ENCODE measurements around the gene NKX3-2.

NKX3-2 gene

DNA sequence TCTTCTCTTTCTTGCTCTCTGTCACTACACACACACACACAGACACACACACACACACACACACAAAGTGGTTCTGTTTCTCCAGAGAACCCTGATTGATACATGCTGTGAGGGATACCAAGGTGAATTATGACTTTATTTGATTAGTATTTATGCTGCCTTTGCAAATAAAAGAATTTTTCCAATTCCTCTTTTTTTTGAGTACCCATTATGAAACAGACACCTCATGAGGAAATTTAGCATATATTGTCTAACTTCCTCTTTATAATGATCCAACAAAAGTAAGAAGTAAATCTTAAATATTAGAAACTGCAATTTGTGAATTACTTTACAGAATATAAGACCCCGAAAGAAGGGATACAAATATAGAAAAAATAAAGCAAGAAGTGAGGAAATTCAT is 45.8 kb downstream of the NKX3-2 start:
- no CpG with 5 or more reads among the region's 1 CpG for WGBS (ENCODE audit: extremely low coverage, insufficient coverage, insufficient read length)
- Histone ChIP-seq H3K4me3 (ENCODE audit: low read depth, low read length) (no peak overlapping the region), H3K27ac (ENCODE audit: low read depth, low read length) (no peak overlapping the region), H3K23ac (ENCODE audit: low read length) (no peak overlapping the region), H3K27me3 (ENCODE audit: insufficient read depth, low read length) (no peaks in the 10 kb centered on the region), H3K4ac (ENCODE audit: low read depth, low read length) (no peak overlapping the region), H2BK120ac (ENCODE audit: insufficient read depth, low read length, poor library complexity) (no peak overlapping the region), H3K14ac (ENCODE audit: low read length) (no peak overlapping the region), H4K12ac (ENCODE audit: low read depth, low read length) (no peak overlapping the region), H2BK12ac (ENCODE audit: low read length) (no peak overlapping the region), H4K8ac (ENCODE audit: low read depth, low read length) (no peak overlapping the region), H3K9me3 (ENCODE audit: insufficient read depth, low read depth, low read length) (no peaks in the 10 kb centered on the region), H4K91ac (ENCODE audit: low read depth, low read length) (no peak overlapping the region), H3K18ac (ENCODE audit: low read length) (no peak overlapping the region), H3K36me3 (ENCODE audit: control insufficient read depth in 1 of 2, insufficient read depth in 2 of 2, low read length in 2 of 2) (no peaks in the 10 kb centered on the region), H3K79me2 (ENCODE audit: control insufficient read depth, insufficient read depth, low read length, poor library complexity) (no peaks in the 10 kb centered on the region), H3K4me2 (ENCODE audit: low read length) (no peak overlapping the region), H2AK5ac (ENCODE audit: low read length) (no peak overlapping the region), H3K79me1 (ENCODE audit: low read length) (no peaks in the 10 kb centered on the region), H3K4me1 (ENCODE audit: control insufficient read depth in 1 of 2, insufficient read depth in 2 of 2, low read length in 2 of 2) (no peaks in the 10 kb centered on the region), H2AFZ (ENCODE audit: insufficient read depth, low read length, poor library complexity) (no peak overlapping the region), H2BK5ac (ENCODE audit: low read depth, low read length, poor library complexity) (no peak overlapping the region), H3K9ac (ENCODE audit: low read length) (no peak overlapping the region)
- no peak for DNase-seq

DNA sequence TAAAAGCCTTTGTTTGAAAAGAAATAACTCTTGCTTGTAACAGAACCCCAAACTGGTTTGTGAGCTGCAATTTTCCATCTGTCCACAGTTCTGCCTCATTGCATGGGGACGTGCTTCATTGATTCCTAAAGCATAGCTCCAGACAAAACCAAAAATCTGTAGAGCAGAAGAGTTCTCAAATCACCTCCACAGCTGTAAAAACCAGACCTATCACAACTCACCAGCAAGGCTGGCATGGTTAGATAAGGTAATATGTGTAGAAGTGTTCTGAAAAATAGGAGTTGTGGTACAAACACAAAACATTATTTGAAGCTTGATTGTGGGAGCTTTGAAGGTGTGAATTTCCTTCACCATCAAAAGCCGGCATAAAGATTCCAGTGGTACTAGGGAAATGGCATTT is 47.7 kb downstream of the NKX3-2 start:
- no peak overlapping the region for H4K8ac ChIP-seq (ENCODE audit: low read depth, low read length)

GRCh38 chr4:13495753-13496152 is 48.6 kb downstream of the NKX3-2 start:
- no peaks in the 10 kb centered on the region for H3K79me2 ChIP-seq (ENCODE audit: control insufficient read depth, insufficient read depth, low read length, poor library complexity)
- no peak overlapping the region for H3K23ac ChIP-seq (ENCODE audit: low read length)
- H3K9ac ChIP-seq (ENCODE audit: low read length) = no peak overlapping the region
- H3K27me3 ChIP-seq (ENCODE audit: insufficient read depth, low read length) = no peaks in the 10 kb centered on the region
- H2AFZ ChIP-seq (ENCODE audit: insufficient read depth, low read length, poor library complexity) = no peak overlapping the region
- H3K4ac ChIP-seq (ENCODE audit: low read depth, low read length) = no peak overlapping the region
- no peak overlapping the region for H3K27ac ChIP-seq (ENCODE audit: low read depth, low read length)
- H3K18ac ChIP-seq (ENCODE audit: low read length) = no peak overlapping the region
- H3K4me1 ChIP-seq (ENCODE audit: control insufficient read depth in 1 of 2, insufficient read depth in 2 of 2, low read length in 2 of 2) = no peaks in the 10 kb centered on the region
- no peak overlapping the region for H4K8ac ChIP-seq (ENCODE audit: low read depth, low read length)
- H2BK12ac ChIP-seq (ENCODE audit: low read length) = no peak overlapping the region
- no peaks in the 10 kb centered on the region for H3K36me3 ChIP-seq (ENCODE audit: control insufficient read depth in 1 of 2, insufficient read depth in 2 of 2, low read length in 2 of 2)
- no peak overlapping the region for H4K12ac ChIP-seq (ENCODE audit: low read depth, low read length)
- no peaks in the 10 kb centered on the region for H3K9me3 ChIP-seq (ENCODE audit: insufficient read depth, low read depth, low read length)
- H2BK120ac ChIP-seq (ENCODE audit: insufficient read depth, low read length, poor library complexity) = no peak overlapping the region
- no peak overlapping the region for H4K91ac ChIP-seq (ENCODE audit: low read depth, low read length)
- no CpG with 5 or more reads among the region's 1 CpG for WGBS (ENCODE audit: extremely low coverage, insufficient coverage, insufficient read length)
- no peak overlapping the region for H2BK5ac ChIP-seq (ENCODE audit: low read depth, low read length, poor library complexity)
- no peak overlapping the region for H3K4me2 ChIP-seq (ENCODE audit: low read length)
- H2AK5ac ChIP-seq (ENCODE audit: low read length) = no peak overlapping the region
- DNase-seq = no peak
- H3K4me3 ChIP-seq (ENCODE audit: low read depth, low read length) = no peak overlapping the region
- no peak overlapping the region for H3K14ac ChIP-seq (ENCODE audit: low read length)
- H3K79me1 ChIP-seq (ENCODE audit: low read length) = no peaks in the 10 kb centered on the region

More for the DNA sequence above, 47.7 kb downstream of the NKX3-2 start:
- Histone ChIP-seq H3K4me1 (ENCODE audit: control insufficient read depth in 1 of 2, insufficient read depth in 2 of 2, low read length in 2 of 2) (no peaks in the 10 kb centered on the region), H3K4me2 (ENCODE audit: low read length) (no peak overlapping the region), H2AK5ac (ENCODE audit: low read length) (no peak overlapping the region), H3K18ac (ENCODE audit: low read length) (no peak overlapping the region), H3K9ac (ENCODE audit: low read length) (no peak overlapping the region), H2BK12ac (ENCODE audit: low read length) (no peak overlapping the region), H4K12ac (ENCODE audit: low read depth, low read length) (no peak overlapping the region), H3K79me1 (ENCODE audit: low read length) (no peaks in the 10 kb centered on the region), H2BK5ac (ENCODE audit: low read depth, low read length, poor library complexity) (no peak overlapping the region), H3K4ac (ENCODE audit: low read depth, low read length) (no peak overlapping the region), H3K27ac (ENCODE audit: low read depth, low read length) (no peak overlapping the region), H3K36me3 (ENCODE audit: control insufficient read depth in 1 of 2, insufficient read depth in 2 of 2, low read length in 2 of 2) (no peaks in the 10 kb centered on the region), H3K14ac (ENCODE audit: low read length) (no peak overlapping the region), H3K9me3 (ENCODE audit: insufficient read depth, low read depth, low read length) (no peaks in the 10 kb centered on the region), H3K23ac (ENCODE audit: low read length) (no peak overlapping the region), H3K4me3 (ENCODE audit: low read depth, low read length) (no peak overlapping the region), H3K79me2 (ENCODE audit: control insufficient read depth, insufficient read depth, low read length, poor library complexity) (no peaks in the 10 kb centered on the region), H2AFZ (ENCODE audit: insufficient read depth, low read length, poor library complexity) (no peak overlapping the region), H4K91ac (ENCODE audit: low read depth, low read length) (no peak overlapping the region), H2BK120ac (ENCODE audit: insufficient read depth, low read length, poor library complexity) (no peak overlapping the region), H3K27me3 (ENCODE audit: insufficient read depth, low read length) (no peaks in the 10 kb centered on the region)
- WGBS (ENCODE audit: extremely low coverage, insufficient coverage, insufficient read length) = no CpG with 5 or more reads among the region's 2 CpGs
- DNase-seq = no peak

GRCh38 chr4:13493793-13494192 is 50.5 kb downstream of the NKX3-2 start:
- H3K27ac ChIP-seq (ENCODE audit: low read depth, low read length) = no peak overlapping the region
- H2BK5ac ChIP-seq (ENCODE audit: low read depth, low read length, poor library complexity) = no peak overlapping the region
- H3K9me3 ChIP-seq (ENCODE audit: insufficient read depth, low read depth, low read length) = no peaks in the 10 kb centered on the region
- no peak overlapping the region for H4K12ac ChIP-seq (ENCODE audit: low read depth, low read length)
- no peak overlapping the region for H3K4me3 ChIP-seq (ENCODE audit: low read depth, low read length)
- H3K18ac ChIP-seq (ENCODE audit: low read length) = no peak overlapping the region
- no peak overlapping the region for H3K9ac ChIP-seq (ENCODE audit: low read length)
- no peak overlapping the region for H4K91ac ChIP-seq (ENCODE audit: low read depth, low read length)
- no peaks in the 10 kb centered on the region for H3K4me1 ChIP-seq (ENCODE audit: control insufficient read depth in 1 of 2, insufficient read depth in 2 of 2, low read length in 2 of 2)
- no peak overlapping the region for H4K8ac ChIP-seq (ENCODE audit: low read depth, low read length)
- no peak overlapping the region for H2BK120ac ChIP-seq (ENCODE audit: insufficient read depth, low read length, poor library complexity)
- no peak for DNase-seq
- no peak overlapping the region for H2BK12ac ChIP-seq (ENCODE audit: low read length)
- H3K23ac ChIP-seq (ENCODE audit: low read length) = no peak overlapping the region
- no peaks in the 10 kb centered on the region for H3K36me3 ChIP-seq (ENCODE audit: control insufficient read depth in 1 of 2, insufficient read depth in 2 of 2, low read length in 2 of 2)
- no peaks in the 10 kb centered on the region for H3K27me3 ChIP-seq (ENCODE audit: insufficient read depth, low read length)
- no peak overlapping the region for H3K14ac ChIP-seq (ENCODE audit: low read length)
- no peak overlapping the region for H2AFZ ChIP-seq (ENCODE audit: insufficient read depth, low read length, poor library complexity)
- no peak overlapping the region for H3K4ac ChIP-seq (ENCODE audit: low read depth, low read length)
- H2AK5ac ChIP-seq (ENCODE audit: low read length) = no peak overlapping the region
- no peak overlapping the region for H3K4me2 ChIP-seq (ENCODE audit: low read length)
- H3K79me1 ChIP-seq (ENCODE audit: low read length) = no peaks in the 10 kb centered on the region
- H3K79me2 ChIP-seq (ENCODE audit: control insufficient read depth, insufficient read depth, low read length, poor library complexity) = no peaks in the 10 kb centered on the region

Measured in trophoblast cell (in vitro differentiated cells and primary cell).